Measurements from ENCODE around the gene STYX.

STYX gene, protein sequence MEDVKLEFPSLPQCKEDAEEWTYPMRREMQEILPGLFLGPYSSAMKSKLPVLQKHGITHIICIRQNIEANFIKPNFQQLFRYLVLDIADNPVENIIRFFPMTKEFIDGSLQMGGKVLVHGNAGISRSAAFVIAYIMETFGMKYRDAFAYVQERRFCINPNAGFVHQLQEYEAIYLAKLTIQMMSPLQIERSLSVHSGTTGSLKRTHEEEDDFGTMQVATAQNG

DNA sequence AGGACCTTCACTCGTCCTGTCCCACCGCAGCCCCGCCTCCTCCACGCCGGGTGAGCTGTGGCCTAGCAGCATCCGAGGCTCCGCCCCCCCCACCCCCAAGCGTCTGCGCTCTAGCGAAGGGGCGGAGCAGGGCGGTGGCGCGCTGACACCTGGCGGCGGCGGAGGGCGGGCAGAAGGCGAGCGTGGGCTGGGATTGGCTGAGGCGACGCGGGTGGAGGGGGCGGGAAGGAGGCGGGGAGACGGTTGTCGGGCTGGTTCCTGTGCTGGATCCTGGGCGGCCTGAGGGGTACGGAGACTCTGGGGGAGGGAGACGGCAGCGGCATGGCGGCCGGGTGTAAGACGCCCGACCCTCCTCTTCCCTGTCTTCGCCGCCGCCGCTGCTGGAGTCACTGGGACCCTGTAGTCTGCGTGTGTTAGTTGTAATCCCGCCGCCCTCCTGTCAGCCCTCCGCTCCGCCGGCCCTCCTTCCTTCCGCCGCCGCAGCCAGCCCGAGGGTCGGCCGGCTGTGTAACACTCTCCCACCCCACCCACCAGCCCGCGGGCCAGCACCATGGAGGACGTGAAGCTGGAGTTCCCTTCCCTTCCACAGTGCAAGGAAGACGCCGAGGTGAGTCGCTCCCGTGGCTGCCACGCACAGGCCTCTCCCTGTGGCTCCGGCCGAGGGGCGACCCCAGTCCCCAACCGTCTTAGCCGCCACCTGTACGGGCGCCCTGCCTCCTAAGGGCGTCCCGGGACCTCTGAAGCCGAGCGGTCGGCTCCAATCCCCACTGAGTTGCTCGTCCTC lies at the start of gene STYX:
TSS of gene STYX (plus strand) at position 242 of the 784 bp plus-strand sequence. CDS start at position 551, 309 bp downstream.
- DNase-seq (ENCODE audit: low spot score), result peak; percentile 95

DNA sequence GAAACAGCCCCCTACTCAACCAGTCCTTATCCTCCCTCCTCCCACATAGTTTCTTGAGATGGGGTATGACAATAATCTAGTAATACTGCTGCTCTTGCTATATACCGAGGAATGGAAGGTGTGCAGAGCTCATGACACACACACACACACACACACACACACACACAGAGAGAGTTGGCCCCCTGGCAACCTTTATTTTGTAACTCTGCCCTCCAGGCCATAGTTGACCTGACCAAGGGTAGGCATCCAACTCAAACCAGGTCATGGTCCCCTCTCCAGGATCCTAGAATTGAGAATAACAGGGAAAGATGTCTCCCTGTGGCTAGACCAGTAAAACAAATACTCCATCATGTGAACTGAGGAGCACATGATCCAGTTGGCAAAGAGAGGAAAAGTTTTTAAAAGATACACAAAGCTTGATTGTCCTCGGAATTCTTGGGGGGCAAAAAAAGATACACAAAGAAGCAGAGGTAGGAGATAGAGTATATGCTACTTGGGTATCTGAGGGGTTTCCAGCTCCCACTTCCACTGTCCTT lies 45.9 kb upstream of the STYX start:
- DNase-seq (ENCODE audit: low spot score), result no peak

DNA sequence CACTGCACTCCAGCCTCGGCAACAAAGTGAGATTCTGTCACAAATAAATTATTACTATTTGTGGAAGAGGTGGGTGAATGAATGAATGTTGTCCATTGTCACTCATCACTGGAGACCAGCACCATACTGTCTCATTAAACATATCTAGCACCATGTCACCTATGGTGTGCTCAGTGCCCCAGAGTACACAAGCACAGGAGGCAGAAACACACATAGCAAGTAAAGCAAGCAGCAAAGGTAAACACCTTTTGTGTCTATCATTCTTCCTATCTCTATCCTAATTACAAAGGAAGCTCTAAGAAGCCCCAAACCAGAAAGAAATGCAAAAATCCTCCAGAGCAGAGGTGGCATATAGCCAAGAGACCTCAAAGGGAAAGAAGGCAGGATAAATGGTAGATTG lies 43.8 kb upstream of the STYX start:
- no peak for DNase-seq (ENCODE audit: low spot score)

DNA sequence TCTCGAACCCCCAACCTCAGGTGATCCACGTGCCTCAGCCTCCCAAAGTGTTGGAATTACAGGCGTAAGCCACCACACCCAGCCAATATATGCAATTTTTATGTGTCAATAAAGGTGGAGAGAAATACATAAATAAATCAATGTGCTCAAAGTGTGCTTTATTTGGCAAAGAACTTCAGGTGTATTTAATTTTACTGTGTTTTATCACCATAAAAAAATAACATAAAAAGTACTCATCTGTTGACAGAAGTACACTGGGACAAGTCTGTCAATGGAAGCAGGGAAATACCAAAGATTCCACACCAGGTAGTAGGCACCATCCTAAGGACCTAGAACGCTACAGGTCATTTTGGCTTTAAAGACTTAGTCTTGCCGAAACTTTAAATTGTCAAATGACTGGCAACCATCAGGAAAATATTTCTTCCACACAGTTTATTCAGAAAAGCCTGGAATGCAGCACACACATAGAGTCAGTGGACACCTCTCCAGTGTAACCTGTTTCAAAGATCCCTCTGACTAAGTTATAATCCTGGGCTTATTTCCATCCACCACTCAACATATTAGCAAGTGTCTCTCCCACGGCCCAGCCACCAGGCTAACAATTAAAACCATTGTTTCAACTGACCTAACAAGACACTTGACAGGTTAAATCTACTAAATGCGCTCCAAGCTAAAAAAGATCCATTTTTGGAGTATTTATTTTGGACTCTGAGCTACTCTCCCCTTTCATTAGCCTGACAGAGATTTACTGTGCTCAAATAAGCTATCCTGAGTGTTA lies 38.8 kb upstream of the STYX start:
- DNase-seq (ENCODE audit: low spot score), result no peak

DNA sequence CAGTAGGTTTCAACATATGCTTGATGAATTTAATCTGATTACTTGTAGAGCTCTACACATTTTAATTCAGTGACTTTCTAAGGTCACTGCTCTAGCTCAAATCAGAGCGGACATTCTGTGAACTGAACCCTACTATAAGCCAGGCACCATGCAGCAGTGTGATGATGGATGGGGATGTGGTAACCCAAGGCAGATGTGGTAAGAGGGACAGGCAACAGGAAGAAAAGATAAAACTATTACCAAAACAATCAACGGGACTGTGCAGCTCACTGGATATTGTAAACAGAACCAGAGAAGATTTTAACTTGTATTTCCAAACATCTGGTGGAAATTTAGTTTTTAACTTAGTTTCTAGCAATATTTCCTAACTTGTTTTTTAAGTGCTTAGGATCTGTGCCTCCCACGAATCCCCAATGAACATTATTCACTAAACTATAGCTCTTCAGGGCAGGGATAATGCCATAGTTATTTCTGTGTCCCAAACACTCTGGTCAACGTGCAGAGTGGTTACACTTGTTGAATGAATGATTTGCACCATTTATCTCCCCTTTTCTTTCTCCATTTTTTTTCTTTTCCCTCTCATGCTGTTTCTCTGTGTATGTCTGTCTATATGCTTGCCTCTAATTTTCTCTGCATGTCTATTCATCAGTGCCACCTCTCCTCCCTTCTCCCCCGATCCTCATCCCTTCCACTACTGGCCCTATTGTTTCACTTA lies 37.6 kb upstream of the STYX start:
- DNase-seq (ENCODE audit: low spot score), result no peak

DNA sequence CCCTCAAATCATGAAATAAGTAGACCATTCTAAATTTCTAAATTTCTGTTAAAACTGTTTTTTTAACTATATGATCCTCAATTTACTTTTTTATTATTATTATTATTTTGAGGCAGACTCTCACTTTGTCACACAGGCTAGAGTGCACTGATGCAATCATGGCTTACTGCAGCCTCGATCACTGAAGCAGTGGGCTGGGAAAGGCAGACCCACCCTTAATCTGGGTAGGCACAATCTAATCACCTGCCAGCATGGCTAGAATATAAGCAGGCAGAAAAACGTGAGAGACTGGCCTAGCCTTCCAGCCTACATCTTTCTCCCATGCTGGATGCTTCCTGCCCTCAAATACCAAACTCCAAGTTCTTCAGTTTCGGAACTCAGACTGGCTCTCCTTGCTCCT lies 36.9 kb upstream of the STYX start:
- DNase-seq (ENCODE audit: low spot score), result no peak

DNA sequence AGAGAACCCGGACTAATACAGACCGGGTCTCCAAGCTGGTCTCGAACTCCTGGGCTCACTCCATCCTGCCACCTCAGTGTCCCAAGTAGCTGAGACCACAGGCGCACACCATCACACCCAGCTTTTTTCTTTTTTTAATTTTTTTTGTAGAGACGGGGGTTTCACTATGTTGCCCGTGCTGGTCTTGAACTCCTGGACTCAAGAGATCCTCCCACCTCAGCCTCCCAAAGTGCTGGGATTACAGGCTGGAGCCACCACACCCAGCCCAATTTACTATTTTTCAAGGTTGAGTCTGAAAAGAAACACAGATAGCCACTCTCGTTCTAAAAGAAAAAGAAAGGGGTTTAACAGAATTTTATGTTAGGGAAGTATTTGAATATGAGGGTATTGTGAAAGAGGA lies 36.4 kb upstream of the STYX start:
- no peak for DNase-seq (ENCODE audit: low spot score)

DNA sequence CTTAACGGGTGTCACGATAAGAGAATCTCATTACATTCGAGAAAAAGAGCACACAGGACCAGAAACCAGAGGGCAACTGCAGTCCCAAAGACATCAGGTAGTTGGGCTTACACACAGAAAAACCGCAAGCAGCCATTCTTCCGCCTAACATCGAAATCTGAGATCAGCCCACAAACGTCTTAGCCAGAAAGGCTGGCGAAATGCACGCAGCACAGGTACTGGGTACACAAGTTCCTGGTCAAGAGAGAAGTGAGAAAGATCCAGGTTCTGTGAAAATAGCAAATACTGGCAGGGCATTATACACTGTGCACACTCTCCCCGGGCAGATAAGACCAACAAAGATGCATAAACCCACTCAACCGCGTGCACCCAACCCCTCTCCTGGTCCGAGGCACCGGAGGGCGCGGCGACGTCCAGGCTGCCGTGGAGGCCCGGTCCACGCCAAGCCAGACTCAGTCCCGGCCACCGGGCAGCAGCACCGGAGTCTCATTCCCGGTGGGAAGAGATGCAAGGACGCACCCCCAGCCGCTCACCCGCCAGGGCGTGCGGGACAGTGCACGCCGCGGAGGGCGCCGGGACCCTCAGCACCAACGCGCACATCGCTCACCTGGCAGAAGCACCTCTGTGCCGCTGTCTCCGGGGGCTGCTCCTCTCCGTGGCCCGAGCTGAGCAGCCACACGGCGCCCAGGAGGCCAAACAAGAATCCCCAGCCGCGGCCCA lies 35.0 kb upstream of the STYX start:
- DNase-seq (ENCODE audit: low spot score), result peak; percentile 47

DNA sequence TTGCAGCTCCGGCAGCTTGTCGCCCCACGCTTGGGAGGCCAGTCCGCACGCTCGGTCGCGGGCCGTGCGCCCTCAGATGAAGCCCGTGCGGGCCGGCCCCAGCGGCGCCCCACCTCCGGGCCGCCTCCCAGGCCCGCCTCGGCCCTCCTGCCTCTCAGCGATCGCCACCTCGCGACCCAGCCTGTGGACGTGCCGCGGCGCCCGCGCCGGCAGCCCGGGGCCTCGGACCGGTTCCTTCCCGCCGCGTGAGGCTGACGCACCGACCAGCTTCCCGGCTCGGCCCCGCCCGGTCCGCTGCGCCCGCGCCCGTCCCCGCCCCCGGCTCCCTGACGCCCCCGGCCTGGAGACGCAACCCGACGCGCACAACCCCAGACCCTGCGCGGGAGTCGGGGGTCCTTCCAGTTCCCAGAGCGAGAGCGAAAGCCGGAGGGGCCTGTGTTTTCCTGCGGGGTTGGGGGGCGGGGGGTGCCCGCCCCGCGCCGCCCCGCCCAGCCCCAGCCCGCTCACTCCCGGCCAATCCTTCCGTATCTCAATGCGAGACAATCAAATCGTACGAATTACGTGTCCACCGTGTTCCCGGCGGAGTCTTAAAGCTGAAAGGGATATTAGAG lies 34.4 kb upstream of the STYX start, which contains the start of gene ERO1A:
TSS of gene ERO1A (minus strand) at position 78 of the 611 bp plus-strand sequence. CDS start at position 1, 77 bp downstream.
- DNase-seq (ENCODE audit: low spot score), result peak; percentile 70

DNA sequence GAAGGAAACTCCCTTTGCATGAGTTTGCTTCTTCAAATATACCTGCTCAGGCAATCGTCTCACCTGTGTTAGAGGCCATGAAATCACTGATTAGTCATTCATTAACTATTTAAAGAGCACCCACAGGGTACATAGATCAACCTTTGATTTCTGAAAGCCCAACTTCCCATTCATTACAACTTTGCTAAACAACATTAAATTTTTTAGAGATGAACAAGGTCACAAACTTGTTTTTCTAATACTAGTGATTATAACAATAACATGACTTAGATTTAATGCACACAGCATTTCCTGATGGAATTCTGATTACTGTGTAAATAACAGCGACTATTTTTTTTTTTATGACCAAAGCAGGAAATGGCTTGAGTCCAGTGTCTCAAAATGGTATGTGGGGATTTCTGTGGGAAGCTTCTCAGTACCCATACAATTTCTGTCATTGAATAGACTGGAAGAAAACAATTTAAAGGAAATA lies 29.2 kb upstream of the STYX start:
- DNase-seq (ENCODE audit: low spot score), result peak; percentile 43

DNA sequence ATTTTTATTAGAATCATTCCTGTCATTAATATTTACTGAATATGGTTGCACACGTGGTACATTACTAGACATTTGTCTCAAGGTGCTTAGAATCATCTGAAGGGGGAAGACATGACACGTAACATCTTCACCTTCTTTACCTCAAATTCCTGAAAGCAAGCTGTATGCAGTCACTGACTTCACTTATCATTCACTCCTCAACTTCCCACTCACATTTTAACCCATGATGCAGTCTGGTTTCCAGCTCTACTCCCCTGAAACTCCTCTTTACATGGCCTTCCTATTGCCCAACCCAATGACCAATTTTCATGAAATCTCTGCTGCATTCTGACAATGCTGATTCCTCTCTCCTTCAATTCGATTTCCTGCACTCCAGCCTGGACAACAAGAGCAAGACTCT lies 28.7 kb upstream of the STYX start:
- DNase-seq (ENCODE audit: low spot score), result no peak

DNA sequence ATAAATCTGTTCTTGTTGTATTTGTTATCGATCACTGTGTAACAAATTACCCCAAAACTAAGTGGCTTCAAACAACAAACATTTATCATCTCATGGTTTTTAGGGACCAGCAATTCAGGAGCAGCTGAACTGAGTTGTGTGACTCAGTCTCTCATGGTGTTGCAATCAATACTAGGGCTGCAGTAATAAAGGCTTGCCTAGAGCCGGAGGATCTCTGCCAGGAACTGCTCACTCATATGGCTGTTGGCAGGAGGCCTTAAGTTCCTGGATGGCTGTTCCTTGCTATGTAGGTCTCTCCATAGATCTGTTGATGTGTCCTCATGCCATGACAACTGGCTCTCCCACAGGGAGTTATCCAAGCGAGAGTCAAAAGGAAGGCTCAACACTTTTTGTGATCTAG lies 26.7 kb upstream of the STYX start:
- DNase-seq (ENCODE audit: low spot score), result no peak

DNA sequence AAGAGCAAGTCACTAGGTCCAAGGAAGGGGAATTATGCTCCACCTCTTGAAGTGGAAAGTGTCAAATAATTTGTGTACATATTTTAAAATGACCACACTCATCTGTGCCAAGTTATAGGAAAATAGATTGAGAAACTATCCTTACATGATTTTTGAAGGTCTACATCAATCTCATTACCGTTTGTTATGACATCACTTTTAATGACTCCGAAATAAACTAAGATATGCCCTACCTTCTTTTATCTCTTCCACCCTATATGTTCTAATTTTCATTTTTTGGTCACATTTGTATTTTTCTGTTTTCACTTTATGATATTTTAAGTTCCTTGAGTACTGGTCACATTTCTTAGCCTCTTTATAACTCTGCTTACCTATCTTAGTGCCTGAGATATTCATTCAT lies 26.3 kb upstream of the STYX start:
- no peak for DNase-seq (ENCODE audit: low spot score)

DNA sequence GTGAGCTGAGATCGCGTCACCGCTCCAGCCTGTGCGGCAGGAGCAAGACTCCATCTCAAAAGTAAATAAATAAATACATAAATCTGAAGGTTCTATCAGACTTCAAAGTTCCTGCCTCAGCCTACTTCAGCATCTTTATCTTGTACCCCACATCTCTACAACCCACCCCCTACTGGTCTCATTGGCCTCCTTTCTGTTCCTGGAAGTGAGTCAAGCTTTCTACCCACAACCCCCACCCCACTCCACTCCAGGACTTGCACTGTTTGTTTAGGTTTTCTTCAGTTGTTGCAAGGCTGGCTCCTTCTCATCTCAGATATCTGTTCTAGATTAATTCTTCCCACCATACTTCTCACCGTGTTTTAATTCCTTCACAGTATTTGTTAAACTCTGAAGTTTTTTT lies 23.7 kb upstream of the STYX start:
- DNase-seq (ENCODE audit: low spot score), result no peak

DNA sequence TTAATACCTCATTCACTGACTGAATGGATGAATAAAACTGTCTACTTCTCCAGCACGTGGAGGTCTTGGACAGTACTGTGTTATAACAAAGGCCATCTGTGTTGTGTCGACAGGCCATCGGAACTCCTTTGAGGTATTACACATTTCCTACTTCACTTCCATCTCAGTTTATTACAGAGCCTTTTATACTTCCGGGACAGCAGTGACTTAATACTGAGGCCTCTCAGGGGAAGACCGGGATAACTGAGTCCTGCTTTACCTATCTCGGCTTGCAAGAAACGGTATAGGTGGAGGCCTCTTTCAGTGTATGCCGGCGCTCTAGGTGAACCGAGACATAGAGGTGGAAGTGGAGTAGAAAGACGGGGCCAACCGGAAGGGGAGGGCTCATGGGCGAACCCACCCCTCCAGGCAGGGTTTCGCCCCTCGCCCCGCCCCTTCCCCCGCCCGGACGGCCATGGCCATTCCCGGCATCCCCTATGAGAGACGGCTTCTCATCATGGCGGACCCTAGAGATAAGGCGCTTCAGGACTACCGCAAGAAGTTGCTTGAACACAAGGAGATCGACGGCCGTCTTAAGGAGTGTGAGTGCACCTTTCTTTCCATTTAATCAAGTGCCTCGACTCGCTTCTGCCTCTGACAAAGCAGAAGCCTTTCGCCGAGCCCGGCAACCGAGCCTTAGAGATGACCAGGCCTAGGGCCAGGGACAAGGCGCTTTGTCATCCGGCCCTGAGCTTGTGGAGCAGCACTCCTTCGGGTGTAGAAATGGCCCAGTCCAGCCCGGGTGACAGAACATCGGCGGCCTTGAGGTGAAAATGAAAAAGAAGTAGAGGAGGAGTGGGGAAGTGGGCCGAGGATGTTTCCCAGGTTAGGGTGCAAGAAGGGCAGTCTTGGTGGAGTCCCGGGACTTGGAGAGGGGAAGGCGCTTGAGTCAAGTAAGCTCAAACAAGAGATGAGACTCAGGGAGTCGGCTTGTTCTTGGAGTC lies 23.0 kb upstream of the STYX start, which contains the start of gene PSMC6:
TSS of gene PSMC6 (plus strand) at position 477 of the 983 bp plus-strand sequence. CDS start at position 497, 20 bp downstream.
- DNase-seq (ENCODE audit: low spot score), result peak; percentile 88

DNA sequence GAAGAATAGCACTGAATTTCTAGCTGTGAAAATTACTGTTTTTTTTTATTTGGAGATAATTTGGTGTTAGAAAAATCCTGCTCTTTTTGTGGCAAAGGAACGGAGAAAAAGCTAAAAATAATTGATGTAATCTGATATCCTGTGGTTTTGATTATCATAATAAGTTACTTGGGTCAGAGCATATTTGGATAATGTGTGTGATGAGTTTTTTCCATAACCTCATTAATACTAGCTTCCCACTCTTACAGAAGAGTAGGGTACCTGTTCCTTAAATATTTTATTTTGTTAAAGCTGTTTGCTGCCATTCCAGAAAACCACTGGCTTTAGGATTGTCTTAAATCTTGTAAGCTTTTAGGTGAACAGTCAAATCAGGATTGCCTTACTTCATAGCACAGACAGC lies 18.3 kb upstream of the STYX start:
- no peak for DNase-seq (ENCODE audit: low spot score)

DNA sequence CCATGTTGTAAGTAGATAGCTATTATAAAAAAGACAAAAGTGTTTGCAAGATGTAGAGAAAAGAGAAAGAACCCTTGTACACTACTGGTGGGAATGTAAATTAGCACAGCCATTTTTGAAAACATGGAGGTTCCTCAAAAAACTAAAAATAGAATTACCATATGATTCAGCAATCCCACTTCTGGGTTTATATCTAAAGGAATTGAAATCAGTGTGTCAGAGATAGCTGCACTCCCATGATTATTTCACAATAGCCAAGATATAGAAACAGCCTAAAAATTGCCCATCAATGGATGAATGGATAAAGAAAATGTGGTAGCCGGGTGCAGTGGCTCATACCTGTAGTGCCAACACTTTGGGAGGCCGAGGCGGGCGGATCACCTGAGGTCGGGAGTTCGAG lies 13.8 kb upstream of the STYX start:
- no peak for DNase-seq (ENCODE audit: low spot score)

DNA sequence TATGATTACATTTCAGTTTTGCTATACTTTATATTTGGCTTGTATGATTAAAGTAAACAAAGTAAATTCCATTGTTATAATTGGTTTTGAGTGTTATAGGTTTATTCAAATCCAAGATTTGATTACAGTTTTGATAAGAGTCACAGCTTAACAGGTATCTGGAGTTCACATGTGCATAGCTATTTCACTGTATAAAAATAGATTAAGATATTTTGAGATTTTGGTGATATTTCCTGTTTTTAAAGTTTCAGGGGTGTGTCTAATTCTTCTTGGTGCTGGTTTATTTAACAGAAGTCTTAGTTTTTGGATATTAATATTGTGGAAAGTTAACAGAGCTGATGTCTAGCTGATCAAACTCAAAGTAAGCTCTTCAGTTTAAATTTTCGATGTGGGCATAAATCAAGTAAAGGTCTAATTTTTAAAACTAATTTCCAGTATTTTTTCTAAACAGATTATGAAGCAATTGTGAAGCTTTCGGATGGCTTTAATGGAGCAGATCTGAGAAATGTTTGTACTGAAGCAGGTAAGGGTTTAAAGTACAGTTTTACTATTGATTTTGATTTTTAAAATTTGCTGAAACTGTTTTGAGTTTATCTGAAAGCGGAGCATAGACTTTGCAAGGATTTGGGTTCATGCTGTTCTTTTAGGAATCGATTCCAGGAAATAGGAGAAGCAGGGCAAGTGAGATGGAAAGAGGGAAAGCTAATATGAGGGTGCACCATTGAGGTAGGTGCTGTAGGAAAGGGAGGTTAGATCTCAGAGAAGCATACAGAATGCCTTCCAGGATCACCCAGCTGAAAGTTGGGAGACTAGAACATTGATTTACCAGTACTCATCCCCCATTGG lies 6.2 kb upstream of the STYX start:
- no peak for DNase-seq (ENCODE audit: low spot score)

DNA sequence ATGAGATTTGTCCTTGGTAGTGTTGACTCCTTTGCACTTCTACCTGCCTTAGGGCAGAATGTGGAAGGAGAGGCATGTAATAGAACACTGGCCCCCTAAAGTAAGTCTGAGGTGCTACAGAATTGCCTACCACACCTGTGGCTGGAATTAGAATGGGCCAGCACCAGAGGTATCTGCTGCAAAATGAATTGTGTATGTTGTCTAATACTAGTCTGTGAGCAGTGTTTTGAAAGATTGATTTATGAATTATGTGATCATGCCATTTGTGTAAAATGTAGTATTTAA lies 5.7 kb upstream of the STYX start:
- DNase-seq (ENCODE audit: low spot score), result no peak

All from kidney capillary endothelial cell (primary cell).